ENCODE measurements around the gene TIMM50.
"Not testable (repeated sequence)": the region's sequence is repeated elsewhere in the genome, so short reads cannot be mapped to it uniquely, and the experiment has no call there.

The TIMM50 gene

DNA sequence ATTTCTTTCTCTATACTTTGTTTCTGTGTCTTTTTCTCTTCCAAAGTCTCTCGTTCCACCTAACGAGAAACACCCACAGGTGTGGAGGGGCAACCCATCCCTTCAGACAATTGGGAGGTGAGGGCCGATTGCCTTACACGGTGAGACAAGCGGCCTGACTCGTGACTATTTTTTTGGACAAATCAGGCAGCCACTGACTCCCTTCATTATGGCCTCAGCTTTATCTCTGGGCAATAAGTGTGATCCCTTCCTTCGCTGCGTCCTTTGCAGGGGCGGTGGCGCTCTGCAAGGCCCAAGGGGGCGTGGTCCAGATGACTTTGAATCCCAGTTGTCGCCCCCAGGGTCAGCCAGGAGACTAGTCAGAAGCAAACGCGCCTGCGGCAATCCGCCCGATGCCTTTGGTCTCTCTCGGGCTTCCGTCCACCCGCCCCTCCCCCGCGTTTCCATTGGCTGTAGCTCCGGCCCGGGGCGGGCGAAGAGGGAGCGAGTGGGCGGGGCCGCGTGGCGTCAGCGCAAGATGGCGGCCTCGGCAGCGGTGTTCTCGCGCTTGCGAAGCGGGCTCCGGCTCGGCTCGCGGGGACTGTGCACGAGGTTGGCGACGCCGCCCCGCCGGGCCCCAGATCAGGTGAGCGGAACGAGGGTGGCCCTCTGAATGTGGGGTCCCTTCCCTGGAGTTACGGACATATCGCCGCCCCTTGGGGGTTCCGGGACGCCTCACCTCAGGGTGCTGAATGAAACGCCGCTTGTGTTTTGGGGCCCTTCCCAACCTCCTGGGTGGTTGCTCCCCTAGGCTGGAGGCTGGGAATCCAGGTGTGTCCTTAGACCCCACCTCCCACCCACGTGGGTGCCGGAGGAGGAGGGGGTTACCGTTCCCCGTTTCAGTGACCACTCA is at the start of gene TIMM50:
TSS of gene TIMM50 (plus strand) at position 502 of the 892 bp plus-strand sequence. CDS start at position 518, 16 bp downstream.
- DNase-seq (ENCODE audit: low read depth) = peak; percentile 91

DNA sequence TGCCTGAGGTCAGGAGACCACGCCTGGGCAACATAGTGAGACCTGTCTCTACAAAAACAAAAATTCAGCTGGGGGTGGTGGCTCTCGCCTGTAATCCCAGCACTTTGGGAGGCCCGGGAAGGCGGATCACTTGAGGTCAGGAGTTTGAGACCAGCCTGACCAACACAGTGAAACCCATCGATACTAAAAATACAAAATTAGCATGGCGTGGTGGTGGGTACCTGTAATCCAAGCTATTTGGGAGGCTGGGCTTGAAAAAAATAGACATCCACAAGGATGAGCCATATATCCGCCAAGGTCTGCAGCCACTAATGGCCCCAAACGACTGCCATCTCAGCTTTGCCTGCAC is 48.0 kb upstream of the TIMM50 start:
- DNase-seq (ENCODE audit: low read depth) = no peak

DNA sequence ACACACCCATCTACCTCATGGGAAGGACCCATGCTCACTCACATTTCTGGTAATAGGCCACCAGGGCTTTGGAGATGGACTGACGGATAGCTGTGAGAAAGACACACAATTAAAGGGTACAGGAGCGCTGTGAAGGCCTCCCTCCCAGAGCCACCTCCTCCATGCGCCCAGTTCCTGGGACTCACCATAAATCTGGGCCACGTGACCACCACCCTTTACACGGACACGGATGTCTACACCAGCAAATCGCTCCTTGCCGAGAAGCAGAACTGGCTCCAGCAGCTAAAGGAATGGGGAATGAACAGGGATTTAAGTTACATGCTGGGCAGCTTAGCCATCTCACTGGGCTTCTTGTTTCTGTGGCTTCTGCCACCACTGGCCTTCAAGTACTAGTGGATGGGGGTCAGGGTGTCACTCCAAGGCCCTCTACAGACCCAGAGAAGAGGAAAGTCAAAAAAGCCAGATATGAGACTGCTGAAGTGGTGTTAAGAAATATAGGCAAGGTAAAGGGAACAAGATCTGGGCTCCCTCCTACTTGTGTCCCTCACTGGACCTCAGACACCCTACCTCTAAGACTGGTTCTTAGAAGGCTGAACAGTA is 47.1 kb upstream of the TIMM50 start:
- no peak for DNase-seq (ENCODE audit: low read depth)

DNA sequence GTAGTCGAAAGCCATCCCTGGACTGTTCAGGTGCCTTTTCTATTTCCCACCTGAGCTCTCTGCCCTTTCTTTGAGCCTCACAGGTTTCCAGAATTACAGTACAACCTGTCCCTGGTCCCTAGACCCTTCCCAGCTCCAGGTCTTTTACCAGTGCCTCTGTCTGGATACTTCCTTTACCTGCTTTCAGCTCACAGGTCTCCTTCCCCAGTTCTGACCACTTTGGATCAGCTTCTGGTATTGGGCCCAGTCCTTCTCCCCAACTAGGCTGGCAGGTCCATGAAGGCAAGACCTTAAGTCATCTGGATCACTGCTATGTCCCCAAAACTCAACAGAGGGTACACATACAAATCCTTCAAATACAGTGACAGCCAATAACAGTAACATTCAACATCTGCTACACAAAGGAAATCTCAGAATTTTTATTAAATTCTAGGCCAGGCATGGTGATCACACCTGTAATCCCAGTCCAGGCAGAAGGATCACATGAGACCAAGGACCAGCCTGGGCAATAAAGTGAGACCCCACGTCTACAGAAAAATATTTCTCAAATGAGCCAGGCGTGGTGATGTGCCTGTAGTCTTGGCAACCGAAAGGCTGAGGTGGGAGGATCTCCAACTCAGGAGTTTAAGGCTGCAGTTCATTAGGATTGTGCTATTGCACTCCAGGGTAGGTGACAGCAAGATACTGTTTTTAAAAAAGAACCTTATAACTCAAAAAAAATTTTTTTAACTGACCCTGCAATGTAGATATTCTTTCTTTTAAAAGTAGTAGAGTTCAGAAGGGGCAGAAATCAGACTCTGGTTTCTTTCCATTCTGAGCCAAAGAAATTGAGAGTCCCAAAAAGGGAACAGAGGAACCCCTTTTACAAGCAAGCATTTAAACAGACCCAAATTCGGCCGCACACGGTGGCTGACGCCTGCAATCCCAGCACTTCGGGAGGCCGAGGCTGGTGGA is 46.2 kb upstream of the TIMM50 start:
- DNase-seq (ENCODE audit: low read depth) = no peak

DNA sequence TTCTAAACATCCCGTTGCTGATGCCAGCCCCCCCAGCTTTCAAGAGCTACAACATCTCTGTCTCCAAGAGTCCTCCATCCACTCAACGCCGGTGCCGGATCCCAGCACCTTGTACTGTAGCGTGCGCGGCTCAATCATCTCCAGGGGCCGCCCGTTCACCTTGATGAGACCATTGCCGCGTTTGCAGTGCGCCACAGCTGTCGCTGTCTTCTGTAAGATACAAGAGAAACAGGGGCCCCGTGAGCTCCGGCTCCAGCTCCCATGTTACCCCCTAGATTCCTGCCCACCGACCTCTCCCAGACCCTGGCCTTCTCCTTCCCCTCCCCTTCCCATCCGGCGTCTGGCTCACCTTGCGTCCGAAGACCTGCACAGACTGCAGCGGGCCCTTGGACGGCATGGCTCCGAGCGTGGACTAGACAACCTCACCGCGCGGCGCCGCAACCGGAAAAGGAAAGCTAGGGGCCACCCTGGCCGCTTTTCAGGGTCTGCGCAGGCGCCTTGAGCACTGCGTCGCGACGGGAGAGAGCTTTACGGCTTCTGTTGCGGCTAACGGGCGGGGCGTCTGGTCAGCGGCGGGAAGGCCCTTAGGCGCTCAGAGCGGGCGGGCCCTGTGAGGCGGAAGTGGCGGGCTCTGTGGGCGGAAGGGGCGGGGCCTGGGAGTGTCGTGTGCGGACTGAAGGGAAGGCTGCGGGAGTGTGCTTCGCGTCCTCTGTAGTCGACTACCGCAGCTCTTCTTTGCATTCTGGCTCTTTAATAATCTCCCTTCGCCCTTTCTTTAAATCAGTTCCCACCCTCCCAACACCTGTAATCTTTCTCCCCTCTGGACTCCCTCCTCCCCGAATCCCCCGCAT is 44.9 kb upstream of the TIMM50 start, which contains the start of gene RPS16:
TSS of gene RPS16 (minus strand) at position 451 of the 851 bp plus-strand sequence. CDS start at position 397, 54 bp downstream.
- DNase-seq (ENCODE audit: low read depth) = peak; percentile 97

DNA sequence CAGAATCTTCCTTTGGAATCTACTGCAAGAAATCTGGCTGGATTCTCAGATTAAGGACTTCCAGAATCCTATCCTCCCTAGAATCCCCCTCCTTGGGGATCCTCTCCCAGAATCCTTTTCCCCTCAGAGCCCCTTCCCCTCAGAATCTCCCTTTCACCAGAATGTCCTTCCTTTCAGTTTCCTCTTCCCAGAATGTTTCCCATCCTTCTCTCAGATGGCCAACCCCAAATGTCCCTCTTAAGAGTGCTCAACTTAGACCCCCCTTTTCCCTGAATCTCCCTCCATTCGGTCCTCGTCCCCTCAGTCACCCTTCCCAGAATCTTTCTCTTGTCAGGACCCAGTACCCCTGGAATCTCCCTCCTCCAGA is 44.3 kb upstream of the TIMM50 start:
- no peak for DNase-seq (ENCODE audit: low read depth)

DNA sequence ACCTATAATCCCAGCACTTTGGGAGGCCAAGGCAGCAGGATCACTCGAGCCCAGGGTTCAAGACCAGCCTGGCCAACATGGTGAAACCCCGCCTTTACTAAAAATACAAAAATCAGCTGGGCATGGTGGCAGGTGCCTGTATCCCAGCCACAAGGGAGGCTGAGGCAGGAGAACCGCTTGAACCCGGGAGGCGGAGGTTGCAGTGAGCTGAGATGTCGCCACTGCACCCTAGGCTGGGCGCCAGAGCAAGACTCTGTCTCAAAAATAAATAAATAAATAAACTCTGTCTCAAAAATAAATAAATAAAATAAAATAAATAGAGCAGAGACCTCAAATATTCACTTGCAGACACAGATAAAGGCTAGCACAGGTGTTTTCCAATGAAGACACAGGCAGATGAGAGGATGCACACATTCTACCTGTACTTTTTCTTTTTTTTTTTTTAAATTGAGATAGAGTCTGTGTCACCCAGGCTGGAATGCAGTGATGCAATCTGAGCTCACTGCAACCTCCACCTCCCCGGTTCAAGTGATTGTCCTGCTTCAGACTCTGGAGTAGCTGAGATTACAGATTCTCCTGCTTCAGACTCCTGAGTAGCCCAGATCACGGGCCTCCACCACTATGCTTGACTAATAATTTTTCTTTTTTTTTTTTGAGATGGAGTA is 42.2 kb upstream of the TIMM50 start:
- DNase-seq (ENCODE audit: low read depth) = no peak

DNA sequence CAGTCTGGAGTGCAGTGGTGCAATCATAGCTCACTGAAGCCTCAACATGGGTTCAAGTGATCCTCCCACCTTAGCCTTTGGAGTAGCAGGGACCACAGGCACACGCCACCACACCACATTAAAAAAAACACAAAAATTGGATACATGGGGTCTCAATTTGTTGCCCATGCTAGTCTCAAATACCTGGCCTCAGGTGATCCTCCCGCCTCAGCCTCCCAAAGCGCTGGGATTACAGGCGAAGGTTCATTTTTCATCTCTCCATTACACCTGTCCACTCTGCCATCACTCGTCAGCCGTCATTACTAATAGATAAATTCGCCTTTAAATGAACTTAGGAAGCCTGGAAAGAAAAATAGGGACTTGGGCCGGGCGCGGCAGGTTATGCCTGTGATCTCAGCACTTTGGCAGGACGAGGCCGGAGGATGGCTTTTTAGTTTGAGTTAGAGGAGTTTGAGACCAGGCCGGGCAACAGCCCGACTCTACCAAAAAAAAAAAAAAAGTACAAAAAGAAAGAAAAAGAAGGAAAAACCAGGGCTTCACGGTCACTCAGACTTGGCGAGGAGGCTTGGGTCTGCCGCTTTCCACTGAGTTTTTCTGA is 35.9 kb upstream of the TIMM50 start:
- no peak for DNase-seq (ENCODE audit: low read depth)

DNA sequence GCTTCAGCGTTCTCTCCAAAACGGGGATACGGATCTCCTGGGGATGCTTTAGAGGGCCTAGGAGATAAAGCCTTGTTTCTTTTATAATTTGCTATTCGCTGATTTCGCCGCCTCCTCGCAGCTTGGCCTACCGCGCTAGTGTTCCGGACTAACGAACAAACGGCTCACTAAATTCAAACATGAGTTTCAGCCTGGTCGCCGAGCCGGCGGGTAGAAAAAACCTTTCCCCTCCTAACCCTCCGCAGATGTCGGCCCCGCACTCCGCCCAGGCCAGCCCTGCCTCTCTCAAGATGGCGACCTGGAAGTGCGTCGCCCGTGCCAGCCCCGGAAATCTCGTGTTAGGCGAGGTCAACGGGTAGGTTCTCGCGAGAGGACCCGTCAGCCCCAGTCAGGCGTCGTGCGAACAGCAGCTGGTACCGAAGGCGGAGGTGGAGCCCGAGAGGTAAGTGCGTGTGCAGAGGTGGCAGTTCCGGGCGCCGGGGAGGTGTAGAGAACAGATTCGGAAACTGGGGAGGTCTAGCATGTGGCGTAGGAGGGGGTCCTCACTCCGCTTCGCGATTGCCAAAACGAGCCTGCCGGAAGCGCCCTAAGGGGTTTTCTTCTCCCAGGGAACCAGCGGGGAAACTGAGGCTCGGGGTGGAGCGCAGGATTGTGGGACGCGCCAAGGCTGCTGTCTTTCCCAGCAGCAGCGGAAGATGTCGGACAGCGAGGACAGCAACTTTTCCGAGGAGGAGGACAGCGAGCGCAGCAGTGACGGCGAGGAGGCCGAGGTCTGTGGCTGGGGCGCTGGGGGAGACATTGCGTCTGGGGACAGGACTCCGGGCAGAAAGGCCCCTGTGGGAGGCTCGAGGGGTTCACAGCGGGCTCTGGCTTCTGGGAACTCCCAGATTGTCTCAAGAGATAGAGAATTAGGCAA is 35.2 kb upstream of the TIMM50 start, which contains the start of gene SUPT5H:
TSS of gene SUPT5H (plus strand) at position 387 of the 916 bp plus-strand sequence. CDS start at position 696, 309 bp downstream.
- peak; percentile 98 for DNase-seq (ENCODE audit: low read depth)

DNA sequence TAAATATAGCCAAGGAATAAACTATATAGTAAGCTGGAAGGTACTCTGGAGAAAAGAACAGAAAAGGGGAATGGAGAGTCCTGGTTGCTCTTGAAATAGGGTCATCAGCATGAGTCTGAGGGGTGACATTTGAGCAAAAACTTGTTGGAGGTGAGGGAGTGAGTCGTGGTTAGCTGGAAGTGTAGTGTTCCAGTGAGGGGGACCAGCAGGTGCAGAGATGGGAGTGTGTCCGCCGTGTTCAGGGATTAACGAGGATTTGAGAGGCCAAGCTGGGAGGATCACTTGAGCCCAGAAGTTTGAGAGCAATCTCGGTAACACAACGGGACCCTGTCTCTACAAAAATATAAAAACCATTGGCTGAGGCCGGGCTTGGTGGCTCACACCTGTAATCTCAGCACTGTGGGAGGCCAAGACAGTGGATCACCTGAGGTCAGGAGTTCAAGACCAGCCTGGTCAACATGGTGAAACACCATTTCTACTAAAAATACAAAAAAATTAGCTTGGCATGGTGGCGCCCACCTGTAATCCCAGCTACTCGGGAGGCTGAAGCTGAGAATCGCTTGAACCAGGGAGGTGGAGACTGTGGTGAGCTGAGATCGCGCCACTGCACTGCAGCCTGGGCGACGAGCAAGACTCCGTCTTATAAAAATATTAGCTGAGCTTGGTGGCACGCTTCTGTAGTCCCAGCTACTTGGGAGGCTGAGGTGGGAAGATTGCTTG is 34.1 kb upstream of the TIMM50 start:
- no peak for DNase-seq (ENCODE audit: low read depth)

DNA sequence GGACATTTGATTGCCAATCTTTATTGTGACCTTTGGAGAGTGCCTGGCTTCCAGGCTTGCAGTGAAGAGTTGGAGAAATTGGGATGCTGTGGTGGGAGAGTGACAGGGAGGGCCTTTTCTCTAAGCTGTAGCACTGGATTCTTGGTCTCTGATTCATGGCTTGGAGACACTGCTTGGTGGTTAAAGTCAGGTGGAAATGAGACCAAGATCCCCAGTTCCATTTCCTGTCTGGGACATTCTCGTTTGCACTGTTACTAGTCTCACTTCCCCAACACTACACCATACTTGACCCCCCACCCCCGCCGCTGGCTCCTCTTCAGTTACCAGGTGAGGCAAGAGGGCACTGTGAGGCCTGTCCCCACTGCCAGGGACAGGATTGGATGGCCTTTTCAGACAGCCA is 32.4 kb upstream of the TIMM50 start:
- no peak for DNase-seq (ENCODE audit: low read depth)

DNA sequence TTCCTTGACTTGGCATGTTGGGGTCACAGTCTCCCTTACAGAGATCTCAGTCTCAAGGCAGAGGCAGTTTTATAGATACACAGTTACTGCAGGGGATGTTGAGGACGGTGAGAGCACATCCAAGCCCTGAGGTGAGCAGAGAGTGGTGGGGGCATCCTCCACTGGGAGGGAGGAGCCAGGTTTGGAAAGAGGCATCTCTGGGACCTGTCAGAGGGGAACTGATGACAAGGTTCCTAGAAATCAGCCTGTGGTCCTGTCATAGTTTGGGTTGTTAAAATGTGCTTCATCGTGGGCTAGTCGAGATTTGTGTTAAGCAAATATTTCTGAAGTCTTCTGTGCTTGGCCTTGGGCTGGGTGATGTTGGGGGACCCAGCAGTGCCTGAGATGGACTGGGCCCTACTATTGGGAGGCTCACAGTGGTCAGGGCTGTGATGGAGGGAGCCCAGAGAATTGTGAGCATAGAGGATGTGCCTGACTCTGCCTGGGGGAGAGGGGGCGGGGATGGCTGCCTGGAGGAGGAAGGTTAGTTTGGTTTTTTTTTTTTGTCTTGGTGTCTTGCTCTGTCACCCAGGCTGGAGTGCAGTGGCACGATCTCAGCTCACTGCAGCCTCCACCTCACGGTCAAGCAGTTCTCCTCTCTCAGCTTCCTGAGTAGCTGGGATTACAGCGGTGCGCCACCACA is 31.4 kb upstream of the TIMM50 start:
- DNase-seq (ENCODE audit: low read depth) = no peak

DNA sequence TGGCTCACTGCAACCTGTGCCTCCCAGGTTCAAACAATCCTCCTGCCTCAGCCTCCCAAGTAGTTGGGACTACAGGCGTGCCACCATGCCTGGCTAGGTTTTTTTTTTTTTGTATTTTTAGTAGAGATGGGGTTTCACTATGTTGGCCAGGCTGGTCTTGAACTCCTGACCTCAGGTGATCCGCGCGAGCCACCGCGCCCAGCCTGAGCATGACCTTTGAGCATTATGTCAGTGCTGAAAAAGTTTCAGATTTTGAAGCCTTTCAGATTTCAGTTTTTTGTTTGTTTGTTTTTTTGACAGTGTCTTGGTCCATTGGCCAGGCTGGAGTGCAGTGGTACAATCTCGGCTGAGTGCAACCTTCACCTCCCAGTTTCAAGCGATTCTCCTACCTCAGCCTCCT is 29.4 kb upstream of the TIMM50 start:
- not testable (repeated sequence) for DNase-seq (ENCODE audit: low read depth)

DNA sequence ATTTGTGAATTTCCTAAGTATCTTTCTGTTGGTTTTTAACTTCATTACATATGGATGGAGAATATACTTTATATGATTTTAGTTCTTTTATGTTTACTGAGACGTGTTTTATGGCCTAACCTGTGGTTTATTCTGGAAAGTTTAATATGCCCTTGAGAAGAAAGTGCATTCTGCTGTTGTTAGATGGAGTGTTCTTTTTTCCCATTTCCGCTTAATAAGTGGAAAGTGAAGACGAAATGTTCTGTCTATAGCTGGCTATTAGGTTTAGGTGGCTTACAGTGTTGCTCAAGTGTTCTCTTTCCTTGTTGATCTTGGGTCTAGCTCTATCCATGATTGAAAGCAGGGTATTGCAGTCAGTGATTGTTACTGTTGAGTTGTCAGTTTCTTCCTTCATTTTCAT is 17.2 kb upstream of the TIMM50 start:
- no peak for DNase-seq (ENCODE audit: low read depth)

DNA sequence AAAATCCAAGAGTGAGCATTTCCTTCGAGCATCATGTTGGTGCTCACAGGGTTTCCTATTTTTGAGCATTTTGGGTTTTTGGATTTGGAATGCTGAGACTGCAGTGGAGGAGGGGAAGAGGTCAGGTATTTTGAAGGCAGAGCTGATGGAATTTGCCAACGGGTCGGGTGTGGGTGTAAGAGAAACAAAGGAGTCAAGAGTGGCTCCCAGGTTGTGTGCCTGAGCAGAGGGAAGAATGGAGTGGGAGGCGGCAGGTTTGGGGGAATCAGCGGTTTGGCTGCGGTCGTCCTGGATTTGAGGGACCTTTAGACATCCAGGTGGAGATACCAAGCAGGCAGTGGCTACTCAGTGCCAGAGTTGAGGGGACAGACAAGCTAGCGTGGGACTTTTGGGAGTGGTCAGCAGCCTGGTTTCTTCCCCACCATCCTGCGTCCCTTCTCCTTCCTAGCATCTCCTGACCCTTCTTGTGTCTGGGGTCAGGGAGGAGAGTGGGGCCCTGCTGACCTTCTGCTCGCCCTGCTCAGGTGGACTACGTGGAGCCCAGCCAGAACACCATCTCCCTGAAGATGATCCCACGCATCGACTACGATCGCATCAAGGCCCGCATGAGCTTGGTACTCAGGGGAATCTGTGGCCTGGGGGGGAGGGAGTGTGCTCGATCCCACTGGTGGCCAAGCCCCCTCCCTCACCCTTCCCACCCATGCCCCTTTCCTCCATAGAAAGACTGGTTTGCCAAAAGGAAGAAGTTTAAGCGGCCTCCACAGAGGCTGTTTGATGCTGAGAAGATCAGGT is 14.5 kb upstream of the TIMM50 start:
- no peak for DNase-seq (ENCODE audit: low read depth)

DNA sequence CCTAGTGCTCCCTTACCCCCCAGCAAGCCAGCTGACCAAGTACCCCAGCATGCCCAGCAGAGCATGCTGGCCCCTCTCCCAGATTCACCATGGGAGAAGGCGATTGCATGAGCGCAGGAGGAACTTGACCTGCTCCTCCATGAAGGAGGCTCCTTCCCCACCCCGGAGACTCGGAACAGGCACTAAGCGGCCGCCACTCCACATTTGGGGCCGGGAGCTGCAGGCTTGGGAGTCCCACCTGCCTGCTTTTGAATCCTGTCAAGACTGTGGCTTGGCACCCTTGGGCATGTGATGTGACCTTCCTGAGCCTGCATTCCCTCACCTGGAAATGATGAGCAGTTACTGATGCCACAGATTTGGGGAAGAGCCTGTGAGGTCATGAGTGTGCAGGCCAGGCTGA is 12.7 kb upstream of the TIMM50 start:
- DNase-seq (ENCODE audit: low read depth) = no peak

DNA sequence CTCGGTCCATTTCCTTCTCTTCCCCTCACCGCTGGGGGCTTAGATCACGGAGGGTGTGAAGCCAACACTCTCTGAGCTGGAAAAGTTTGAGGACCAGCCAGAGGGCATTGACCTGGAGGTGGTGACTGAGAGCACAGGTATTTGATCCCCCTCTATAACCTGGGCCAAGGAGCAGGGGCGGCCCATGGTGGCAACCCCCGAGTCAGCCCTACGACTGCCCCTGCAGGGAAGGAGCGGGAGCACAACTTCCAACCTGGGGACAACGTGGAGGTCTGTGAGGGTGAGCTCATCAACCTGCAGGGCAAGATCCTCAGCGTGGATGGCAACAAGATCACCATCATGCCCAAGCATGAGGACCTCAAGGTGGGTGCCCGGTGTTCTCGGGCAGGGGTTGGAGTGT is 11.6 kb upstream of the TIMM50 start:
- no peak for DNase-seq (ENCODE audit: low read depth)

All from fibroblast of gingiva (primary cell).